22Rv1 (cell line): ENCODE data around the gene TOR4A.
A peak's percentile ranks its signal among the peaks of the same experiment; 100 is the strongest.

Source experiments
- H3K27ac ChIP-seq: fragments of 450-650 bp; 2 replicates; pipeline ENCODE4 v1.5.1; 2017
- CTCF ChIP-seq: fragments of 450-650 bp; IDR thresholded peaks from 2 replicates; pipeline ENCODE4 v1.5.1; 2017; ENCODE audit warnings: mild to moderate bottlenecking
- ZFX ChIP-seq: fragments of 450-650 bp; IDR thresholded peaks from 2 replicates; pipeline ENCODE4 v1.6.1; 2017; ENCODE audit warnings: antibody characterized with exemption, borderline replicate concordance

The TOR4A gene

GRCh38 chr9:137231372-137232039, 46.0 kb upstream of the TOR4A start:
- TF ChIP-seq CTCF (no peak), ZFX (no peak)
- no peak overlapping the region for H3K27ac ChIP-seq

DNA sequence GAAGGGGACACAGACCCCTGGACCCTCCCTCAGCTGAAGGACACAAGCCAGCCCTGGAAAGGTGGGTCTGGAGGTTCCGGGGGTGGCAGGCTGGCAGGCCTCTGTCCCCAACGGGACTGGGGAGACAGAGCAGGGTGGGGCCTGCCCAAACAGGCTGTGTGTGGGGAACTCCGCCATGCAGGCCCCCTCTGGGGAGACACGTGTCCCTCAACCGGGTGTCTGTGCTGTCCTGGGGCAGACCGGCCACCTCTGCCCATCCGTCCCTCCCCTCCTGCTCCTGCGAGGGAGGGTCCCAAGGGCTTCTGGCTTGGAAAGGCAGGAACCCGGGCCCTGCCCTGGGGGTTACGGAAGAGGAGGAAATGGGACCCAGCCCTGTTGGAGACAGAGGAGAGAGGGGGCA, 45.4 kb upstream of the TOR4A start:
- no peak for TF ChIP-seq ZFX
- peak overlapping the region; percentile 48 for H3K27ac ChIP-seq

DNA sequence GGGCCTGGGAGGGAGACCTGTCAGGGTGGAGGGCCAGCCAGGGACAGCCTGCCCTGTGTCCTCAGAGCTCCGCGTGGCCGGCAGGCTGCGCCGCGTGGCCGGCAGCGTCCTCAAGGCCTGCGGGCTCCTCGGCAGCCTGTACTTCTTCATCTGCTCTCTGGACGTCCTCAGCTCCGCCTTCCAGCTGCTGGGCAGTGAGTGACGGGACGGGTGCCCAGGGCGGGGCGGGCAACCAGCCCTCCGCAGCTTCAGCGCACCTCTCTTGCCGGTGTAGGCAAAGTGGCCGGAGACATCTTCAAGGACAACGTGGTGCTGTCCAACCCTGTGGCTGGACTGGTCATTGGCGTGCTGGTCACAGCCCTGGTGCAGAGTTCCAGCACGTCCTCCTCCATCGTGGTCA, 45.0 kb upstream of the TOR4A start:
- peak overlapping the region; percentile 48 for H3K27ac ChIP-seq
- no peak for TF ChIP-seq CTCF
- no peak for TF ChIP-seq ZFX

DNA sequence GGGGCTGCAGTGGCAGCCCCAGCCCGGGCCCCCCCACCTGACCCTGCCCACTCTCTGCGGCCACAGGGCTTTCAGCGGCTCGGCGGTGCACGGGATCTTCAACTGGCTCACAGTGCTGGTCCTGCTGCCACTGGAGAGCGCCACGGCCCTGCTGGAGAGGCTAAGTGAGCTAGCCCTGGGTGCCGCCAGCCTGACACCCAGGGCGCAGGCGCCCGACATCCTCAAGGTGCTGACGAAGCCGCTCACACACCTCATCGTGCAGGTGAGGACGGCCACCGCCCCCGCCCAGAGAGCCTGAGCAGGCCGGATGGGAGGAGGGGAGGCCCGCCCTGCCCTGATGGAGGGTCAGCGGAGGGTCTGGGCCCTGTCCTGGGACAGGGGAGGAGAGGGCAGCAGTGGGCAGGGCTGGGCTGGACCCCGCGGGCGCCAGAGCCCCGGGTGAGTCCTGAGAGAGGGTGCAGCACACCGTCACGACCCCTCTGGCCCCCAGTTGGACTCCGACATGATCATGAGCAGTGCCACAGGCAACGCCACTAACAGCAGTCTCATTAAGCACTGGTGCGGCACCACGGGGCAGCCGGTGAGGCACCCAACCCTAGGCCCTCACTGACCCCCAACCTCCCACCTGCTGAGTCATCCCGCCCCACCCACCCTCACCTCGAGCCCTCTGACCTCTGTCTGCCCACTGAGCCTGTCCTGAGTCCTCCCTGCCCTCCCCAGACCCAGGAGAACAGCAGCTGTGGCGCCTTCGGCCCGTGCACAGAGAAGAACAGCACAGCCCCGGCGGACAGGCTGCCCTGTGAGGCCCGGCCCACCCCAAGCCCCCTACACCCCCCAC, 44.2 kb upstream of the TOR4A start:
- no peak for TF ChIP-seq CTCF
- TF ChIP-seq ZFX: no peak
- no peak overlapping the region for H3K27ac ChIP-seq

DNA sequence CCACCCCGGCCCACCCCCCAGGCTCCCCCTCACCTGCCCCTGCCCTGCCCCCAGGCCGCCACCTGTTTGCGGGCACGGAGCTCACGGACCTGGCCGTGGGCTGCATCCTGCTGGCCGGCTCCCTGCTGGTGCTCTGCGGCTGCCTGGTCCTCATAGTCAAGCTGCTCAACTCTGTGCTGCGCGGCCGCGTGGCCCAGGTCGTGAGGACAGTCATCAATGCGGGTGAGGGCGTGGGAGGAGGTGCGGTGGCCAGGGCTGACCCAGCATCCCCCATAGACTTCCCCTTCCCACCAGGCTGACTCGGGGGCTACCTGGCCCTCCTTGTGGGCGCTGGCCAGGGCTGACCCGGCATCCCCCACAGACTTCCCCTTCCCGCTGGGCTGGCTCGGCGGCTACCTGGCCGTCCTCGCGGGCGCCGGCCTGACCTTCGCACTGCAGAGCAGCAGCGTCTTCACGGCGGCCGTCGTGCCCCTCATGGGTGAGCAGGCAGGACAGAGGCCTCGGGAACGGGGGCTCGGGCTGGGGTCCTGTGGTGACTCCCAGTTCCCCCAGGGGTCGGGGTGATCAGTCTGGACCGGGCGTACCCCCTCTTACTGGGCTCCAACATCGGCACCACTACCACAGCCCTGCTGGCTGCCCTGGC, 43.4 kb upstream of the TOR4A start:
- H3K27ac ChIP-seq: no peak overlapping the region
- no peak for TF ChIP-seq CTCF
- no peak for TF ChIP-seq ZFX

GRCh38 chr9:137234758-137235423, 42.6 kb upstream of the TOR4A start:
- TF ChIP-seq CTCF (no peak), ZFX (no peak)
- H3K27ac ChIP-seq: no peak overlapping the region

DNA sequence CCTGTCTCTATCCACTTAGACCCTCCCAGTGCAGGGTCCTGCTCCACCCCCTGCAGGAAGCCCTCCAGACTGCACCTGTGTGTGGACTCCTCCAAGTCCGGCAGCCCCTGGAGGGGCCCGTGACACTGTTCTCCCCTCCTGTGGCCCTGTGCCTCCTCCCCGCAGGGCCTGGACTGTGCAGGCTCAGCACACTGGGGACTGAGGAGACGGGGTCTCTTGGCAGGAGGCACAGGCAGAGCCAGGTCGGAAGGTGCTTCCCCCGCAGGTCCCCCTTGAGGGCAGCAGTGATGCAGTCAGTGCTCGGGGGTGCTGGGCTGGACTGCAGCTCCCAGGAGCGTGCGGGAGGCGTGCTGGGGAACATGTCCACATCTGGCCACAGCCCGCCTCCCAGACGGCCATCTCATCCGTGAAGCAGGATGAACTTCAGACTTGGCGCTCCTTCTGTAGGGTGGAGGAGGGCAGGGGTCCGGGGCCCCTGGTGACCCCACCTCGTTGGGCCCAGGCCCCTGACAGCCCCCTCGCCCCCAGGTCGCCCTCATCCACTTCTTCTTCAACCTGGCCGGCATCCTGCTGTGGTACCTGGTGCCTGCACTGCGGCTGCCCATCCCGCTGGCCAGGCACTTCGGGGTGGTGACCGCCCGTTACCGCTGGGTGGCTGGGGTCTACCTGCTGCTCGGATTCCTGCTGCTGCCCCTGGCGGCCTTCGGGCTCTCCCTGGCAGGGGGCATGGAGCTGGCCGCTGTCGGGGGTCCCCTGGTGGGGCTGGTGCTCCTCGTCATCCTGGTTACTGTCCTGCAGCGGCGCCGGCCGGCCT, 41.9 kb upstream of the TOR4A start:
- TF ChIP-seq ZFX (no peak), CTCF (no peak)
- H3K27ac ChIP-seq: peak overlapping the region; percentile 97
